Parietal lobe (tissue), 1 donor: Measurements from ENCODE around the gene CNIH1. TPM values are rescaled to one million over a fixed set of nuclear protein-coding genes. Genes with fewer than 3 reads are reported as not detected.

Experiments used
- total RNA-seq: library from RNA; depleted of rRNA; stranded (reverse); fragments of >200 nt; gene quantifications from one replicate; pipeline ENCODE4 v1.2.3, GENCODE V29; 2014

The CNIH1 gene
- 32.9 TPM for total RNA-seq

DNA sequence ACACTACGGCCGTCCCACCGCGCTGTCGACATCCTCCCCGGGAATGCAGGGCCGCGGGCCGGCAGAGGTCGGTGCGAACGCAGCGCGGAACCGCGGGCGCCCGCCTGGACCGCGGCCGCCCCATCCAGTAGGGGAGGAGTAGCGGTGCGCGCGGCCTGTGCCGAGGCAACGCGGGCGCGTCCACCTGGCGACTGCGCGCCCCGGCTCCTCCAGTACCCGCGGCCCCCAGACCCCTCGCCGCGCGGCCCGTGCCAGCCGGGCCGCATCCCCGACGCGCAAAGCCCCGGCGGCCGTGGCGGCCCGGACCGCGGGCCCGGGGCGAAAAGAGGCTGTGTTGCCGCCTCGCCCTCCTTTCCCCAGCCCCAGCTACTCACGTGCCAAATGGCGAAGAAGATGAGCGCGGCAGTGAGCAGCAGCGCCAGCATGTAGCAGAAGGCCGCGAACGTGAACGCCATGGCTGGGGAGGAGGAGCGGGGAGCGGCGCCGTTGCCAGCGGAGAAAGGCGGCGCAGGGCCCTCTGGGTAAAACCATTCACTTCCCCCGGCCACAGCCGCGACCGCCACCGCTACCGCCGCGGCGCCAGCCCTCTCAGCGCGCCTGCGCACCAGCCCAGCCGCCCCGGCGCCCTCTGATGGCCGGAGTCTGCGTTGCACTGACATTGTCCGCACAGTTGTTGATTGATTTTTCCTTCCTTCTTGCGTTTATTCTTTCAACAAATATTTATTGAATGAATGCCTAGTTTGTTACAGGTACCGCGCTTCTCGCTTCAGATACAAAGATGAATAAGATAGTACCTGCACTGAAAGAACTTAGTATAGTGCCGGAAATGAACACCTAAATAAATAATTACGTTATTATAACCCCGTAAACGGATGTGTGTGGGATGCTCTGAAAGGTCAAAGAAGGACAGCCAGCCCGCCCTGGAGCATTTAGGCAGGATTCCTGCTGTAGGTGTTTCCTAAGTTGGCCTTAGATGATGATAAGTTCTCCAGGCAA lies at the start of gene CNIH1:
CNIH1 (minus strand) TSS at position 502 of the 996 bp plus-strand sequence; CDS start at position 455, 47 bp downstream.

DNA sequence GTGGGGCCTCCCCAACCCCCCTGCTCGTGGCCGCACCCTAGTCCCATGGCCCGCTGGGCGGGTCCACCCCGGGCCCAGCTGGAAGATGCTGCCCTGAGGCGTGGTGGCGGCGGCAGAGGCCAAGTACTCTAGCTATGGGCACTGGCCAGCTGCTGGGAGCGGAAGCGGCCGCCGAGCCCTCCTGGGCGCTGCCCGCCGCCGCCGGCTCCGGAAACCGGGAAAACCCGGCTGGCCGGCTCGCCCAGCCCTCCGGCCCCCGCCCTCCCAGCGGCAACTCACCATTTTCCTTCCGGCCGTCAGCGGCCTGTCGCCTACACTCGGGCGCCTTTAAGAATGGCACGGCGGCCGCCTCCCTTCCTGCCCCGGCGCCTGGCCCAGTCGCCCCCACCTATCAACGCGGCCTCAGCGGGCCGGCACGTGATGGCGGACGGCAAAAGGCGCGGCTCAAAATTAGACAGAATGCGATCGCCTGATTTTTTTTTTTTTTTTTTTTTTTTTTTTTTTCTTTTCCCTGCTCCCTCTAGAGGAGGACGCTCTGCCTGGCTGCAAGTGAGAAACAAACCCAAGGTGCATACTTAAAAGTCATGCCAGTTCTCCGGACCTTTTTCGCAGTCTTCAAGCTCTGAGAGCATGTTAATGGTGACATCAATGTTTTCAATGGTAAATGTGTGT lies 47.6 kb upstream of the CNIH1 start, which contains the start of gene GMFB:
GMFB (minus strand) TSS at position 335 of the 672 bp plus-strand sequence; CDS start at position 282, 53 bp downstream.

GRCh38 chr14:54396493-54397335 lies 44.5 kb downstream of the CNIH1 start, which contains the start of gene CDKN3:
Gene CDKN3 (plus strand): TSS chr14:54397007. CDS start chr14:54397069, 62 bp downstream.

Other genes with a start within 250 kb of the CNIH1 start
- 7.5 TPM for gene CDKN3, start 44.4 kb downstream of the CNIH1 start, total RNA-seq
- 165 TPM for gene GMFB, start 47.6 kb upstream of the CNIH1 start, total RNA-seq
- 13.1 TPM for gene CGRRF1, start 68.5 kb upstream of the CNIH1 start, total RNA-seq
- 15.7 TPM for gene SAMD4A, start 125.8 kb upstream of the CNIH1 start, total RNA-seq